Right cardiac atrium (tissue), 5 donors: Measurements from ENCODE around the gene ACY1. TPM values are rescaled to one million over a fixed set of nuclear protein-coding genes. Genes with fewer than 3 reads are reported as not detected.
"Not testable (repeated sequence)": the region's sequence is repeated elsewhere in the genome, so short reads cannot be mapped to it uniquely, and the experiment has no call there.

ENCODE experiments used
- ATAC-seq, 2 donors: fragments of 200-7000 bp; cut with Tn5 transposase; one replicate each; pipeline versions ENCODE4 v1.8.0 to v1.9.1; 2020; ENCODE audit warnings: moderate library complexity in 2 of 2, mild to moderate bottlenecking in 1 of 2
- DNase-seq, 3 donors: peaks; one replicate each; pipeline ENCODE4 v3.0.0-alpha.2; 2020
- H3K27ac ChIP-seq: one replicate; pipeline ENCODE4 v1.5.1; 2013; ENCODE audit warnings: mild to moderate bottlenecking, low read length, control low read depth, moderate library complexity
- H3K27me3 ChIP-seq: one replicate; pipeline ENCODE4 v1.6.1; 2013; ENCODE audit not compliant: control insufficient read depth, insufficient read depth
- H3K4me1 ChIP-seq: one replicate; pipeline ENCODE4 v1.6.1; 2013; ENCODE audit warnings: low read length; ENCODE audit not compliant: control insufficient read depth, insufficient read depth
- H3K4me3 ChIP-seq: one replicate; pipeline ENCODE4 v1.5.1; 2013; ENCODE audit warnings: low read length, control low read depth
- H3K9me3 ChIP-seq: one replicate; pipeline ENCODE4 v1.6.1; 2013; ENCODE audit warnings: low read length; ENCODE audit not compliant: control insufficient read depth
- WGBS: extraction: QIAGEN DNeasy Blood & Tissue Kit; methylation state at CpG from one replicate; pipeline ENCODE4 v1.1.7; 2013; 5-methylcytosine and 5-hydroxymethylcytosine counted together
- intact Hi-C, 4 donors: fragments of 100-400 bp; cut with DNase I; formaldehyde crosslinking; loops; one replicate each; pipeline versions ENCODE4 v1.11.0 to v1.14.0; 2022 to 2023
- polyA plus RNA-seq: library from polyadenylated mRNA; stranded (reverse); fragments of 200-250 nt; gene quantifications from one replicate; pipeline ENCODE4 v1.2.3, GENCODE V29; 2013
- total RNA-seq, 4 donors: library from RNA; stranded (reverse); fragmentation: NEBNext Ultra II Directional; extraction: Animal tissue kit (Norgen Biotek cat#: 25700); gene quantifications; one replicate each; pipeline ENCODE4 v1.2.1, GENCODE V29; 2021
- donor health status: healthy with polysubstance abuse.
- donor health status: DM: no; HTN: yes; CAD: no.
- donor health status: DM: no; HTN: no; CAD: no.
- donor health status: DM: no; HTN: yes; CAD: no; lungs with severe emphysema.
- donor health status: DM: yes; HTN: yes; CAD: no.

The ACY1 gene
- total and polyA plus RNA-seq, 5 donors, result 18.4 to 27.2 (median 19.6) TPM

GRCh38 chr3:52032702-52033408 is 49.5 kb downstream of the ACY1 start:
- Histone ChIP-seq H3K27me3 (no peaks in the 10 kb centered on the region), H3K4me1 (peaks cover 3% of the 10 kb centered on the region), H3K9me3 (no peaks in the 10 kb centered on the region), H3K4me3 (no peak overlapping the region), H3K27ac (no peak overlapping the region)
- 70% methylated on average over 11 of the region's 11 CpGs for WGBS
- intact Hi-C loops, result no loop called here
- DNase-seq (peak in 1 of 3 donors; percentile 61), ATAC-seq (peak in 1 of 2 donors; percentile 6)

GRCh38 chr3:52033748-52034147 is 50.4 kb downstream of the ACY1 start:
- WGBS, result 97% methylated on average over 6 of the region's 6 CpGs
- H3K4me1 ChIP-seq, H3K9me3 ChIP-seq, DNase-seq, H3K27me3 ChIP-seq, intact Hi-C loops, H3K4me3 ChIP-seq, H3K27ac ChIP-seq, ATAC-seq: not testable (repeated sequence)

GRCh38 chr3:52034212-52034611 is 50.9 kb downstream of the ACY1 start:
- no peak overlapping the region for H3K4me3 ChIP-seq
- H3K4me1 ChIP-seq, result peaks cover 4% of the 10 kb centered on the region
- 93% methylated on average over 5 of the region's 5 CpGs for WGBS
- ATAC-seq (no peak), DNase-seq (no peak)
- intact Hi-C loops, result no loop called here
- H3K27me3 ChIP-seq, result no peaks in the 10 kb centered on the region
- no peak overlapping the region for H3K27ac ChIP-seq
- H3K9me3 ChIP-seq, result no peaks in the 10 kb centered on the region

GRCh38 chr3:52034651-52035050 is 51.3 kb downstream of the ACY1 start:
- Histone ChIP-seq H3K4me1 (peaks cover 4% of the 10 kb centered on the region), H3K4me3 (no peak overlapping the region), H3K9me3 (no peaks in the 10 kb centered on the region), H3K27ac (no peak overlapping the region), H3K27me3 (no peaks in the 10 kb centered on the region)
- DNase-seq (peak in 1 of 3 donors; percentile 24), ATAC-seq (no peak)
- intact Hi-C loops, result no loop called here
- WGBS, result 88% methylated on average over 3 of the region's 3 CpGs

GRCh38 chr3:52036222-52036694 is 52.9 kb downstream of the ACY1 start:
- no peak overlapping the region for H3K4me3 ChIP-seq
- H3K27ac ChIP-seq, result no peak overlapping the region
- DNase-seq (peak in 1 of 3 donors; percentile 14), ATAC-seq (no peak)
- intact Hi-C loops, result no loop called here
- H3K4me1 ChIP-seq, result peaks cover 11% of the 10 kb centered on the region
- 91% methylated on average over 5 of the region's 5 CpGs for WGBS
- H3K9me3 ChIP-seq, result no peaks in the 10 kb centered on the region
- no peaks in the 10 kb centered on the region for H3K27me3 ChIP-seq

- intact Hi-C loops, result no loop called here
- peak in 1 of 3 donors; percentile 1 for DNase-seq
- no peak for ATAC-seq
- no peaks in the 10 kb centered on the region for H3K9me3 ChIP-seq
- H3K27ac ChIP-seq, result no peak overlapping the region
- H3K4me1 ChIP-seq, result peaks cover 8% of the 10 kb centered on the region
- H3K4me3 ChIP-seq, result no peak overlapping the region
- H3K27me3 ChIP-seq, result no peaks in the 10 kb centered on the region
- 47% methylated on average over 5 of the region's 5 CpGs for WGBS
Measured at GRCh38 chr3:52036829-52037228, 53.5 kb downstream of the ACY1 start.

GRCh38 chr3:52037291-52037690 is 54.0 kb downstream of the ACY1 start:
- no peak for ATAC-seq
- WGBS, result 95% methylated on average over 4 of the region's 4 CpGs
- intact Hi-C loops, result no loop called here
- H3K27me3 ChIP-seq, result no peaks in the 10 kb centered on the region
- no peak overlapping the region for H3K4me3 ChIP-seq
- peaks cover 8% of the 10 kb centered on the region for H3K4me1 ChIP-seq
- H3K27ac ChIP-seq, result no peak overlapping the region
- no peaks in the 10 kb centered on the region for H3K9me3 ChIP-seq
- DNase-seq, result no peak

- DNase-seq (no peak), ATAC-seq (no peak)
- Histone ChIP-seq H3K9me3 (no peaks in the 10 kb centered on the region), H3K27ac (no peak overlapping the region), H3K27me3 (no peaks in the 10 kb centered on the region), H3K4me1 (peaks cover 8% of the 10 kb centered on the region), H3K4me3 (no peak overlapping the region)
- intact Hi-C loops, result no loop called here
- WGBS, result 93% methylated on average over 6 of the region's 6 CpGs
Measured at GRCh38 chr3:52038227-52038626, 54.9 kb downstream of the ACY1 start.

Other genes starting within 250 kb of the ACY1 start
- not detected for gene IQCF6, start 204.3 kb upstream of the ACY1 start, total RNA-seq
- not detected for gene IQCF6, start 204.3 kb upstream of the ACY1 start, polyA plus RNA-seq
- gene IQCF2, start 121.9 kb upstream of the ACY1 start, total RNA-seq, result not detected
- gene IQCF2, start 121.9 kb upstream of the ACY1 start, polyA plus RNA-seq, result not detected
- gene IQCF5, start 107.9 kb upstream of the ACY1 start, total RNA-seq, result not detected
- gene IQCF5, start 107.9 kb upstream of the ACY1 start, polyA plus RNA-seq, result not detected
- not detected for gene IQCF1, start 80.2 kb upstream of the ACY1 start, total RNA-seq
- gene IQCF1, start 80.2 kb upstream of the ACY1 start, polyA plus RNA-seq, result not detected
- 10 to 100 TPM in 1 of 4 donors, 1 to 10 TPM in 3; 7.0 to 13.9 (median 9.1) TPM for gene RRP9, start 41.6 kb upstream of the ACY1 start, total RNA-seq
- gene RRP9, start 41.6 kb upstream of the ACY1 start, polyA plus RNA-seq, result 9.4 TPM
- gene PARP3, start 41.2 kb upstream of the ACY1 start, total RNA-seq, result 10 to 100 TPM; 11.6 to 17.4 (median 12.7) TPM
- gene PARP3, start 41.2 kb upstream of the ACY1 start, polyA plus RNA-seq, result 10.3 TPM
- 1 to 10 TPM in 1 of 4 donors, under 1 TPM in 3; 0.19 to 1.5 (median 0.54) TPM for gene GPR62, start 28.2 kb upstream of the ACY1 start, total RNA-seq
- 0.34 TPM for gene GPR62, start 28.2 kb upstream of the ACY1 start, polyA plus RNA-seq
- gene PCBP4, start 16.1 kb upstream of the ACY1 start, total RNA-seq, result 10 to 100 TPM; 62.2 to 81.7 (median 67.9) TPM
- 88.1 TPM for gene PCBP4, start 16.1 kb upstream of the ACY1 start, polyA plus RNA-seq
- gene ABHD14B, start 9.5 kb upstream of the ACY1 start, total RNA-seq, result 10 to 100 TPM; 14.8 to 23.3 (median 18.5) TPM
- gene ABHD14B, start 9.5 kb upstream of the ACY1 start, polyA plus RNA-seq, result 22.7 TPM
- gene ABHD14A, start 8.5 kb upstream of the ACY1 start, total RNA-seq, result 10 to 100 TPM; 19.9 to 25.9 (median 23.2) TPM
- 43.3 TPM for gene ABHD14A, start 8.5 kb upstream of the ACY1 start, polyA plus RNA-seq
- gene RPL29, start 12.4 kb downstream of the ACY1 start, total RNA-seq, result 100 to 1,000 TPM; 548 to 675 (median 643) TPM
- 1,285 TPM for gene RPL29, start 12.4 kb downstream of the ACY1 start, polyA plus RNA-seq
- 10 to 100 TPM; 27.2 to 39.9 (median 36.2) TPM for gene DUSP7, start 73.0 kb downstream of the ACY1 start, total RNA-seq
- gene DUSP7, start 73.0 kb downstream of the ACY1 start, polyA plus RNA-seq, result 18.1 TPM
- gene POC1A, start 170.9 kb downstream of the ACY1 start, total RNA-seq, result 1 to 10 TPM; 1.0 to 1.4 (median 1.3) TPM
- 0.75 TPM for gene POC1A, start 170.9 kb downstream of the ACY1 start, polyA plus RNA-seq
- 100 to 1,000 TPM in 3 of 4 donors, 10 to 100 TPM in 1; 95.7 to 123 (median 110) TPM for gene ALAS1, start 214.6 kb downstream of the ACY1 start, total RNA-seq
- gene ALAS1, start 214.6 kb downstream of the ACY1 start, polyA plus RNA-seq, result 119 TPM
- gene TLR9, start 242.1 kb downstream of the ACY1 start, total RNA-seq, result under 1 TPM; 0.09 to 0.24 (median 0.20) TPM
- 0.05 TPM for gene TLR9, start 242.1 kb downstream of the ACY1 start, polyA plus RNA-seq